Gastrocnemius medialis (tissue), 4 donors: ENCODE results near the gene INPP5F.

ENCODE experiments used
- POLR2A ChIP-seq, 2 donors: fragments of 450-650 bp; IDR thresholded peaks; one replicate each; pipeline ENCODE4 v1.6.1; 2017; ENCODE audit warnings: antibody characterized with exemption in 2 of 2, mild to moderate bottlenecking in 2 of 2, moderate library complexity in 2 of 2
- TF ChIP-seq, protein P1 (sequence below), 5 experiments: fragments of 450-650 bp in 3 of 5; fragments of 200-600 bp in 2 of 5; sonication (generic) in 2 of 5; IDR thresholded peaks in 4 of 5; conservative IDR thresholded peaks in 1 of 5; 1 replicate in 4 of 5; 2 replicates in 1 of 5; pipeline ENCODE4 v1.5.1; 2016 to 2019; ENCODE audit warnings: antibody characterized with exemption in 5 of 5, mild to moderate bottlenecking in 3 of 5, moderate library complexity in 3 of 5

DNA sequence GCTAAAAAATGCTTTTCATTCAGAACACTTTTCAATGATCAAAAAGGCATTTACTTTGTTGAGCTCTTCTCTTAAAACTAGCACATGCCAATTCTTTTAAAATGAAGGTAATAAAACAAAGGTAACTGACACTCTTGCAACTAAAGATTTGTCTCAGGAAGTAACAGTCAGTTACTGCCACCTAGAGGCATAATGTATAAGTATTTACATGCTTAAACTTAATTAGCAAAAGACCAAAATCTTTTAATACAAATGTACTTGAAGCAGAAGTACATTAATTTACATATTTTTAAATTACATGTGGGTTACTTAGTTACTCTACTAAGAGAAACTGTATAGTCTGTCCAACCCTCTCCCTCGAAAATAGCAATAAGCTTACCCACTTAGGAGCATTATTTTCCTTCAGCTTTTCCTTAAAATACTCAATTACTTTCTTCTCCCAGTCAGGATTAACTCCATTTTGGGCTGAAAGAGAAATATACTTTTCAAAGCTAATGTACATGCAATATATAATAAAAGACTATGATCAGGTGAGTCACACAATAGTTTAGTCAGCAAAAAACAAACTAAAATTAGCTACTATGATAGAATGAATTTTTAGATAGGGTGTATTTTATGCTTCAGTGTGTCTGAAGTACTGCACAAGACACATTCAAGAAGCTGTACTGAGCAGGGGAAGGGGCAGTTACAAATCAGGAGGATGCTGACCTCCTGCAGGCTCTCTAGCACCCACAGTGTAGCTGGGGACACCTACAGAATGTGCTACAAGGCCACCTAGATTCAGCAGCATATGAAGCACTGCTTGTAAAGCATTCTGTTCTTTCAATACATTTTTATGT lies 133.8 kb downstream of the INPP5F start:
- TF ChIP-seq, protein P1, sequence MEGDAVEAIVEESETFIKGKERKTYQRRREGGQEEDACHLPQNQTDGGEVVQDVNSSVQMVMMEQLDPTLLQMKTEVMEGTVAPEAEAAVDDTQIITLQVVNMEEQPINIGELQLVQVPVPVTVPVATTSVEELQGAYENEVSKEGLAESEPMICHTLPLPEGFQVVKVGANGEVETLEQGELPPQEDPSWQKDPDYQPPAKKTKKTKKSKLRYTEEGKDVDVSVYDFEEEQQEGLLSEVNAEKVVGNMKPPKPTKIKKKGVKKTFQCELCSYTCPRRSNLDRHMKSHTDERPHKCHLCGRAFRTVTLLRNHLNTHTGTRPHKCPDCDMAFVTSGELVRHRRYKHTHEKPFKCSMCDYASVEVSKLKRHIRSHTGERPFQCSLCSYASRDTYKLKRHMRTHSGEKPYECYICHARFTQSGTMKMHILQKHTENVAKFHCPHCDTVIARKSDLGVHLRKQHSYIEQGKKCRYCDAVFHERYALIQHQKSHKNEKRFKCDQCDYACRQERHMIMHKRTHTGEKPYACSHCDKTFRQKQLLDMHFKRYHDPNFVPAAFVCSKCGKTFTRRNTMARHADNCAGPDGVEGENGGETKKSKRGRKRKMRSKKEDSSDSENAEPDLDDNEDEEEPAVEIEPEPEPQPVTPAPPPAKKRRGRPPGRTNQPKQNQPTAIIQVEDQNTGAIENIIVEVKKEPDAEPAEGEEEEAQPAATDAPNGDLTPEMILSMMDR (IDR thresholded peaks at IDR 0.05 in 4 of 5, conservative IDR thresholded peaks at IDR 0.05 in 1 of 5), result peak; percentile 41 to 71 (median 59)
- no peak for TF ChIP-seq POLR2A (IDR thresholded peaks at IDR 0.05)
